ENCODE measurements around the gene SSU72.

SSU72 gene

DNA sequence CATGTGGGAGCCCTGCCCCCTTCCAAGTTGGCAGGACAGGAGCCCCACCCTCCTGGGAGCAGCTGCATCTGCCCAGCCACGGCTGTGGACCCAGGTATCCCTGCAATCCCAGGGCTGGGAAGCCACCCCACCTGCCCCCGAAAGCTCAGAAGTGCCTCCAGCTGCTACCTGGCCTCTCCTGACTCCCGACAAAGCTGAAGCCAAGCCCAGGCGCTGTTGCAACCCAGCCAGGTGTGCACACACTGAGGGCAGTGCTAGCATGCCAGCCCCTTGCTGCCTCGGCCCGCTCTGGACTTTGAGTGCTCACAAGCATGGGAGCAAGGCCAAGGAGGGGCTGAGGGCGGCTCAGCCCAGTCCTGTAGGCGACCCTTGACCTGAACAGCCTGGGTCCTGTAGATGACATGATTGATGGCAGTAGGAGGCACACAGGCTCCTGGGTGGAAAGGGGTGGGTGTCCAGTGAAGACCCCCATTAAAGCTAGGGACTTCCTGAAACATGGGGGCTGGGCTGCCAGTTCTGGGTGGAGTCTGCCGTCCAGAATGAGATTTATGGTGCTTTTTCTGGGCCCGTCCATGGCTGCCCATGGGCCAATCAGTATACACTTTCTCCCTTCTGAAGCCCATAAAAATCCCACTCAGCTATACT, 2.8 kb upstream of the SSU72 start:
- Histone ChIP-seq H3K4me1 (ENCODE audit: control insufficient read depth in 5 of 5, insufficient read depth in 5 of 5, low read length in 5 of 5) (peaks cover 2 to 22% (median 18%) of the 10 kb centered on the region in 5 donors), H3K9ac (ENCODE audit: low read length in 5 of 5) (no peak overlapping the region), H3K27ac (ENCODE audit: low read depth, low read length) (no peak overlapping the region), H3K27me3 (ENCODE audit: control insufficient read depth in 5 of 5, insufficient read depth in 4 of 5, low read length in 5 of 5) (peaks cover 0 to 11% (median 5%) of the 10 kb centered on the region in 5 donors), H3K9me3 (ENCODE audit: control insufficient read depth in 5 of 5, low read length in 5 of 5) (no peaks in the 10 kb centered on the region), H3K4me3 (ENCODE audit: low read depth in 1 of 5, low read length in 5 of 5) (no peak overlapping the region), H3K36me3 (ENCODE audit: control insufficient read depth in 5 of 5, insufficient read depth in 5 of 5, low read length in 5 of 5) (no peaks in the 10 kb centered on the region)

DNA sequence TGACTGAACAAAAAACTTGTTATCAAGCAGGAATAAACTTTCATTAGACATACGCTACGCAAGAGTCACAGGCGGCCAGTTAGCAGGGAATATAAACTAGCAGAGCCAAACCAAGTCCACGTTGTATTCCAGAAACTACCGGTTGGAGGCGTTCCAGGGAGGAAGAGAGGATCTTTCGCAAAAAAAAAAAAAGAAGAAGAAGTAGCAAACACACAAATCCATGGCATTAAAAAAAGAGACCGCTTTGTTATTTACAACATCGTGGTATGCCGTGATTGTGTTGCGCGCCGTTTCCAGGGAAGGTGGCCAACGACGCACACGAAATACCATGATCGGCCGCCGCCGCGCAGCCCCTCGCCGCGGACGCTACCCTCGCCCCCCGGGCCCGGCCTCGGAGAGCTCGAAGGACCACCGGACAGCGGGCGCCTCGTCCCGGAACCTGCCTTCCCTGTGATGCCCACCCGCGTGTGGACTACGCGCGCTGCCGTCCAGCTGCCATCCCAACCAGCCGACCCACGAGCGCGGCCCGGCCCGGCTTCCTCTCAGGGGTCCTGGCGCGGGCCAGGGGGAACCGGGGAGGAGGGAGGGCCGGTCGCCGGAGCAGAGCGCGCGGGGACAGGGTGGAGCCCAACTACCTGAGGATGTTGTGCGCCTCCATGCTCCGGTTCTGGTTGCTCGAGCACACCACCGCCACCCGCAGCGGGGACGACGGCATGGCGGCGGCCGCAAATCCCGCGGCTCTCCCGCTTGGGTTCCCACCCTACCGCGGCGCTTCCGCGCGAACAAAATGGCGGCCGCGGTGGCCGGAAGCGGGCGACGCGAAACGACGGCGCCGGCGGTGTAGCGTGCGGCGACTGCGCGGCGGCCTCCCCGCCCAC, 581 bp downstream of the SSU72 start:
- Histone ChIP-seq H3K9me3 (ENCODE audit: control insufficient read depth in 5 of 5, low read length in 5 of 5) (no peaks in the 10 kb centered on the region), H3K36me3 (ENCODE audit: control insufficient read depth in 5 of 5, insufficient read depth in 5 of 5, low read length in 5 of 5) (peaks cover 0 to 6% (median 0%) of the 10 kb centered on the region in 5 donors), H3K27ac (ENCODE audit: low read depth, low read length) (peak overlapping the region; percentile 98), H3K4me1 (ENCODE audit: control insufficient read depth in 5 of 5, insufficient read depth in 5 of 5, low read length in 5 of 5) (peaks cover 3 to 35% (median 31%) of the 10 kb centered on the region in 5 donors), H3K27me3 (ENCODE audit: control insufficient read depth in 5 of 5, insufficient read depth in 4 of 5, low read length in 5 of 5) (peaks cover 0 to 2% (median 0%) of the 10 kb centered on the region in 5 donors), H3K4me3 (ENCODE audit: low read depth in 1 of 5, low read length in 5 of 5) (peak overlapping the region; percentile 66 to 96 (median 93)), H3K9ac (ENCODE audit: low read length in 5 of 5) (peak overlapping the region; percentile 77 to 100 (median 99))

DNA sequence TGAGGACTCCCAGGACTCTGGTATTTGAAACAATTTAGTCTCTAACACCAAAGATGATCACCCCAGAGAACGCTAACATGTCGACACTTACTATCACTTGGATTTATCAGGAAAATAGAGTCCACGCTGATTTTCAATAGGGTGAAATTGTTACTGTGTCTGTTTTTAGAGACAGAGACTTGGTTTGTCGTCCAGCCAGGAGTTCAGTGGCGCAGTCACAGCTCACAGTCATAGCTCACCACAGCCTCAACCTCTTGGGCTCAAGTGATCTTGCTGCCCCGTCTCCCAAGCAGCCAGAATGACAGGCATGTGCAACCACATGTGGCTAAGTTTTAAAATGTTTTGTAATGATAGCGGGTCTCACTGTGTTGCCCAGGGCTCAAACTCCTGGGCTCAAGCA, 5.3 kb downstream of the SSU72 start:
- peak overlapping the region; percentile 35 for H3K27ac ChIP-seq (ENCODE audit: low read depth, low read length)
- H3K4me1 ChIP-seq (ENCODE audit: control insufficient read depth in 5 of 5, insufficient read depth in 5 of 5, low read length in 5 of 5) = peaks cover 14 to 68% (median 61%) of the 10 kb centered on the region in 5 donors
- H3K36me3 ChIP-seq (ENCODE audit: control insufficient read depth in 5 of 5, insufficient read depth in 5 of 5, low read length in 5 of 5) = peaks cover 0 to 20% (median 13%) of the 10 kb centered on the region in 5 donors
- no peaks in the 10 kb centered on the region for H3K27me3 ChIP-seq (ENCODE audit: control insufficient read depth in 5 of 5, insufficient read depth in 4 of 5, low read length in 5 of 5)
- no peak overlapping the region for H3K4me3 ChIP-seq (ENCODE audit: low read depth in 1 of 5, low read length in 5 of 5)
- no peaks in the 10 kb centered on the region for H3K9me3 ChIP-seq (ENCODE audit: control insufficient read depth in 5 of 5, low read length in 5 of 5)
- no peak overlapping the region for H3K9ac ChIP-seq (ENCODE audit: low read length in 5 of 5)

DNA sequence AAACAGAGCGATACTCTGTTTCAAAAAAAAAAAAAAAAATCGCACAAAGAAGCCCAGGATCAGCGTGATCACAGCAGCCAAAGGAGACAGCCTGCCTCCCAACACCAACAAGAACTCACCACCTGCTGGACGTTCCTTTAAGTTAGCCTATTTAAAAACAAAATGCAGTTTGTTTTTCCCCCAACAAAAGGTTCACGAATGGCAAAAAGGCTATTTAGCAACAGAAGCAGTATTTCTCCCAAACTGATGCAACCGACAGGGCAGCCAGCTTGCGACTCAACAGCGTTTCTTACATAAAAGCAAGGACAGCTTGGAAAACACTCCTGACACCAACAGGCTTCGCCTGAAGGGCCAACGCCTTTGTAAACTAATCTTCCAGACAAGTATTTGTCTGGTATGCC, 6.8 kb downstream of the SSU72 start:
- Histone ChIP-seq H3K9ac (ENCODE audit: low read length in 5 of 5) (peak overlapping the region in 1 of 5 donors; percentile 35), H3K4me1 (ENCODE audit: control insufficient read depth in 5 of 5, insufficient read depth in 5 of 5, low read length in 5 of 5) (peaks cover 16 to 65% (median 55%) of the 10 kb centered on the region in 5 donors), H3K27me3 (ENCODE audit: control insufficient read depth in 5 of 5, insufficient read depth in 4 of 5, low read length in 5 of 5) (no peaks in the 10 kb centered on the region), H3K4me3 (ENCODE audit: low read depth in 1 of 5, low read length in 5 of 5) (peak overlapping the region in 2 of 5 donors; percentile 5 to 25), H3K36me3 (ENCODE audit: control insufficient read depth in 5 of 5, insufficient read depth in 5 of 5, low read length in 5 of 5) (peaks cover 0 to 33% (median 28%) of the 10 kb centered on the region in 5 donors), H3K9me3 (ENCODE audit: control insufficient read depth in 5 of 5, low read length in 5 of 5) (no peaks in the 10 kb centered on the region), H3K27ac (ENCODE audit: low read depth, low read length) (peak overlapping the region; percentile 62)

DNA sequence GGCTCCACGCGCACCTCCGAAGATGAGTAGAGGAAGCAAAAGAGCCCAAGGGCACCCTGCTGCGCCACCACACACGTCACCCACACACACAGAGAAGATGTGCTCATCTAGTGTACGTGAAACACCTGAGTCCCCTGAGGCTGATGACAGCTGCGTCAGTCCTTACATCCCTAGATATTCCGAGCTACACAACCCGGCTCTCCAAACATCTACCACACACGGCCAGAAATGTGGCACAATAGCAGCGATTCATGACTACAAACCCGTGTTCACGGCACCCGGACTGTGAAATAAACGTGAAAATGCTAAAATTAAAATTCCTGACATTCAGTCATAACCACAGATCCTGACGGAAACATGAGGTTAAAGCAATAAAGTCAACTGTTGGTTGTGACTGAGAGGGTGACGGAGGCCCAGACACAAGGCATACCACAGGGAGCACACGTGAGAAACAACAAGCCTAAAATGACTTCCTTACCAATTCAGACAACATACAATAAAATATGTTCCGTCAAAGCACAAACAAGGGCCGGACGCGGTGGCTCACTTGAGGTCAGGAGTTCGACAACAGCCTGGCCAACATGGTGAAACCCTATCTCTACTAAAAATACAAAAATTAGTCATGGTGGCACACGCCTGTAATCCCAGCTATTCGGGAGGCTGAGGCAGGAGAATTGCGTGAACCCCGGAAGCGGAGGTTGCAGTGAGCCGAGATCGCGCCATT, 7.3 kb downstream of the SSU72 start:
- H3K4me3 ChIP-seq (ENCODE audit: low read depth in 1 of 5, low read length in 5 of 5) = peak overlapping the region in 3 of 5 donors; percentile 5 to 25 (median 11)
- H3K9ac ChIP-seq (ENCODE audit: low read length in 5 of 5) = peak overlapping the region in 1 of 5 donors; percentile 56
- H3K4me1 ChIP-seq (ENCODE audit: control insufficient read depth in 5 of 5, insufficient read depth in 5 of 5, low read length in 5 of 5) = peaks cover 16 to 64% (median 51%) of the 10 kb centered on the region in 5 donors
- H3K36me3 ChIP-seq (ENCODE audit: control insufficient read depth in 5 of 5, insufficient read depth in 5 of 5, low read length in 5 of 5) = peaks cover 0 to 39% (median 34%) of the 10 kb centered on the region in 5 donors
- H3K9me3 ChIP-seq (ENCODE audit: control insufficient read depth in 5 of 5, low read length in 5 of 5) = no peaks in the 10 kb centered on the region
- peak overlapping the region; percentile 62 for H3K27ac ChIP-seq (ENCODE audit: low read depth, low read length)
- H3K27me3 ChIP-seq (ENCODE audit: control insufficient read depth in 5 of 5, insufficient read depth in 4 of 5, low read length in 5 of 5) = no peaks in the 10 kb centered on the region

DNA sequence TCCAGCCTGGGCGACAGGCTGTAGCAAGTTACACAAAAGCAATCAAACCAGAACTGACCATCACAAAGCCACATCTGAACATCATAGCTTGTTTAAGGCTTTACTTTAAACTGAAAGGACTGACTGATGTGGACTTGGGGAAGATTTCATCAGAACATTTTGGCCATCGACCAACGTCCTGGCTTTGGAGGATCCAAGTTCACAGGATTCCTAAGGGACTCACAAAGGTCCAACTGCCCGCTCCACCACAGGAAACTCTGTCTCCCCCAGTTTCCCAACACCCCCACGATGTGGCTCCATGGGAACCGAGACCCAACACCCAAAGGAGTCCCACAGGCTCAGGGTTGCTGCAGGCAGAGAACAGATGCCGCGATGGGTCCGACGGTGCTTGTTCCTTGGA, 9.3 kb downstream of the SSU72 start:
- peak overlapping the region in 1 of 5 donors; percentile 11 for H3K9ac ChIP-seq (ENCODE audit: low read length in 5 of 5)
- H3K4me1 ChIP-seq (ENCODE audit: control insufficient read depth in 5 of 5, insufficient read depth in 5 of 5, low read length in 5 of 5) = peaks cover 16 to 60% (median 48%) of the 10 kb centered on the region in 5 donors

DNA sequence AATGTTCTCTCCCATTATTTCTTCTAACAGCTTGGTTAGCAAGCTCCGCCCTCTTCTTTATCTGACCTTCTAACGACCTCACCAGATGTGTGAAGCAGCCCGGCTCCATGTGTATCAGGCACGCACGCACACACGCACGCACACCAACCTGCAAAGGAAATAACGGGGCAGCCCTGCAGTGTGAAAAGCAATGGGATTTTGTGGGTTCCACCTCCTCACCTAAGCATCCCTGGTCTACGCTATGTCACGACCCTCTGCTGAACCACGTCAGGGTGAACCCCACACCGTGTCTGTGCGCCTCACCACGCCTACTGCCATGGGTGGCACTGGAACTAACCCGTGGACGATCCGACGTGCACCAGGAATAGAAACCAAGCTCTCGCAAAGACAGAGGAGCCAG, 10.4 kb downstream of the SSU72 start:
- H3K27me3 ChIP-seq (ENCODE audit: control insufficient read depth in 5 of 5, insufficient read depth in 4 of 5, low read length in 5 of 5) = no peaks in the 10 kb centered on the region
- peaks cover 15 to 49% (median 43%) of the 10 kb centered on the region in 5 donors for H3K4me1 ChIP-seq (ENCODE audit: control insufficient read depth in 5 of 5, insufficient read depth in 5 of 5, low read length in 5 of 5)
- peaks cover 0 to 56% (median 43%) of the 10 kb centered on the region in 5 donors for H3K36me3 ChIP-seq (ENCODE audit: control insufficient read depth in 5 of 5, insufficient read depth in 5 of 5, low read length in 5 of 5)
- no peak overlapping the region for H3K4me3 ChIP-seq (ENCODE audit: low read depth in 1 of 5, low read length in 5 of 5)
- H3K9ac ChIP-seq (ENCODE audit: low read length in 5 of 5) = no peak overlapping the region
- no peak overlapping the region for H3K27ac ChIP-seq (ENCODE audit: low read depth, low read length)
- H3K9me3 ChIP-seq (ENCODE audit: control insufficient read depth in 5 of 5, low read length in 5 of 5) = no peaks in the 10 kb centered on the region

More for the DNA sequence above, 9.3 kb downstream of the SSU72 start:
- H3K27ac ChIP-seq (ENCODE audit: low read depth, low read length) = peak overlapping the region; percentile 56
- H3K4me3 ChIP-seq (ENCODE audit: low read depth in 1 of 5, low read length in 5 of 5) = peak overlapping the region in 2 of 5 donors; percentile 24 to 25
- no peaks in the 10 kb centered on the region for H3K9me3 ChIP-seq (ENCODE audit: control insufficient read depth in 5 of 5, low read length in 5 of 5)
- no peaks in the 10 kb centered on the region for H3K27me3 ChIP-seq (ENCODE audit: control insufficient read depth in 5 of 5, insufficient read depth in 4 of 5, low read length in 5 of 5)
- peaks cover 0 to 55% (median 43%) of the 10 kb centered on the region in 5 donors for H3K36me3 ChIP-seq (ENCODE audit: control insufficient read depth in 5 of 5, insufficient read depth in 5 of 5, low read length in 5 of 5)

DNA sequence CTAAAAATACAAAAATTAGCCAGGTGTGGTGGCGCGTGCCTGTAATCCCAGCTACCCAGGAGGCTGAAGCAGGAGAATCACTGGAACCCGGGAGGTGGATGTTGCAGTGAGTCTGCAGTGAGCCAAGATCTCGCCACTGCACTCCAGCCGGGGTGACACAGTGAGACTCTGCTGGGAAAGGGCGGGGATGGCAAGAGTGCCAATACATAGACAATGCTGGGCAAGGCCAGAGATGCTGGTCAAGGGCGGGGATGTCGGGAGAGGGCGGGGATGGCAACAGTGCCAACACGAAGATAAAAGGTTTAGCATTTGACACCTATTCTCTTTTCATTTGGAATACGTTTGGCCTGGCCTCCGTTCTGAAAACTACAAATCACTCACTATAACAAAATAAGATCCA, 11.0 kb downstream of the SSU72 start:
- peaks cover 0 to 56% (median 43%) of the 10 kb centered on the region in 5 donors for H3K36me3 ChIP-seq (ENCODE audit: control insufficient read depth in 5 of 5, insufficient read depth in 5 of 5, low read length in 5 of 5)
- H3K27ac ChIP-seq (ENCODE audit: low read depth, low read length) = no peak overlapping the region
- peaks cover 14 to 46% (median 41%) of the 10 kb centered on the region in 5 donors for H3K4me1 ChIP-seq (ENCODE audit: control insufficient read depth in 5 of 5, insufficient read depth in 5 of 5, low read length in 5 of 5)
- H3K4me3 ChIP-seq (ENCODE audit: low read depth in 1 of 5, low read length in 5 of 5) = no peak overlapping the region
- H3K27me3 ChIP-seq (ENCODE audit: control insufficient read depth in 5 of 5, insufficient read depth in 4 of 5, low read length in 5 of 5) = no peaks in the 10 kb centered on the region
- no peak overlapping the region for H3K9ac ChIP-seq (ENCODE audit: low read length in 5 of 5)
- no peaks in the 10 kb centered on the region for H3K9me3 ChIP-seq (ENCODE audit: control insufficient read depth in 5 of 5, low read length in 5 of 5)

DNA sequence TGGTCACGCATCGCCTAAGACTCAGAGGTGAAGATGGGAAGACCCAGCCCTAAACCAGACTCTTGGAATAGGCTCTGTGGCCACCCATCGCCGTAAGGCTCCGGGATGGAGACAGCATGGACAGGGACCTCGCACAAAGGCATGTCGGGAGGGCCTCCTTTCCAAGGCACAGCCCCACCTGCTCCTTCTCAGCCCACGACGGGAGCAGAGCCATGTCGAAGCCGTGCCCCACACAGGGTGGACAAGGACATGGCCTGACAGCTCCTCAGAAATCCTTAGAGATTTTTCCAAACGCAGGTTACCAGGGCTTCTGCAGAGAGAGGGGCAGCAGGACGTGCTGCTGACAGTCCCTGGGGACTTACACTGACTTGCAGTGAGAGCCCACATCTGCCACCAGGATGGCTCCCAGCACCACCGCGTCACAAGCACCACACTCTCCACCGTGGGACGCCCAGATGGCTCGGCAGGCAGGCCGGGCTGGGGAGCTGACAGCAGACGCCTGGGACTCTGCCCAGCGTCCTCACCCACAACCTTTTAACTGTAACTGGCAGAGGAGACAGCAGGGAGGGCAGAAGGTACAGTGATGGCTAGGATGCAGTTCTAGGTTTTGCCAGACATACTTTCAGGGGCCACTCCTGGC, 12.0 kb downstream of the SSU72 start:
- H3K27me3 ChIP-seq (ENCODE audit: control insufficient read depth in 5 of 5, insufficient read depth in 4 of 5, low read length in 5 of 5) = no peaks in the 10 kb centered on the region
- no peak overlapping the region for H3K9ac ChIP-seq (ENCODE audit: low read length in 5 of 5)
- H3K27ac ChIP-seq (ENCODE audit: low read depth, low read length) = no peak overlapping the region
- H3K4me3 ChIP-seq (ENCODE audit: low read depth in 1 of 5, low read length in 5 of 5) = no peak overlapping the region
- H3K36me3 ChIP-seq (ENCODE audit: control insufficient read depth in 5 of 5, insufficient read depth in 5 of 5, low read length in 5 of 5) = peaks cover 0 to 56% (median 43%) of the 10 kb centered on the region in 5 donors
- H3K4me1 ChIP-seq (ENCODE audit: control insufficient read depth in 5 of 5, insufficient read depth in 5 of 5, low read length in 5 of 5) = peaks cover 14 to 37% (median 36%) of the 10 kb centered on the region in 5 donors
- H3K9me3 ChIP-seq (ENCODE audit: control insufficient read depth in 5 of 5, low read length in 5 of 5) = no peaks in the 10 kb centered on the region
